ENCODE data around the gene MOB3A. TPM values are rescaled to one million over a fixed set of nuclear protein-coding genes. Genes with fewer than 3 reads are reported as not detected.

MOB3A gene
- total and polyA plus RNA-seq, 2 of the 8 experiments (the other 6 are each of a cell fraction or from before 2014, with no cell fraction given): 9.2 to 9.6 TPM

GRCh38 chr19:2062770-2063169, 33.4 kb downstream of the MOB3A start (continued):
- no peak for TF ChIP-seq KDM4A (IDR thresholded peaks at IDR 0.05; ENCODE audit: low read depth, low read length, severe bottlenecking)
- TF ChIP-seq YY1 (IDR thresholded peaks at IDR 0.05; ENCODE audit: low read depth, low read length): no peak

All from H1 (cell line).